ENCODE measurements around the gene CDK5R1.

CDK5R1 gene

GRCh38 chr17:32486701-32487472, at the start of gene CDK5R1:
Gene CDK5R1 (plus strand): TSS chr17:32486993. CDS start chr17:32487621, 628 bp downstream.
- H3K4me3 ChIP-seq (ENCODE audit: low read depth, low read length): no peak within 1 kb of the TSS
- DNase-seq (ENCODE audit: low read depth): peak; percentile 81
- no peak for TF ChIP-seq MYC (IDR thresholded peaks at IDR 0.05; ENCODE audit: low read depth, low read length)
- no peak for TF ChIP-seq MAX (IDR thresholded peaks at IDR 0.05; ENCODE audit: low read depth, low read length)
- TF ChIP-seq CTCF (IDR thresholded peaks at IDR 0.05; ENCODE audit: low read depth, low read length): no peak
- TF ChIP-seq POLR2A (IDR thresholded peaks at IDR 0.05; ENCODE audit: extremely low read depth, insufficient read length): peak; percentile 4

GRCh38 chr17:32440722-32441121, 46.1 kb upstream of the CDK5R1 start:
- no peak for TF ChIP-seq CTCF (IDR thresholded peaks at IDR 0.05; ENCODE audit: low read depth, low read length)
- TF ChIP-seq POLR2A (IDR thresholded peaks at IDR 0.05; ENCODE audit: extremely low read depth, insufficient read length): no peak
- TF ChIP-seq MYC (IDR thresholded peaks at IDR 0.05; ENCODE audit: low read depth, low read length): no peak
- no peak for TF ChIP-seq MAX (IDR thresholded peaks at IDR 0.05; ENCODE audit: low read depth, low read length)
- no peak overlapping the region for H3K4me3 ChIP-seq (ENCODE audit: low read depth, low read length)
- DNase-seq (ENCODE audit: low read depth): no peak

- no peak overlapping the region for H3K4me3 ChIP-seq (ENCODE audit: low read depth, low read length)
- no peak for DNase-seq (ENCODE audit: low read depth)
- no peak for TF ChIP-seq CTCF (IDR thresholded peaks at IDR 0.05; ENCODE audit: low read depth, low read length)
These were observed 44.9 kb upstream of the CDK5R1 start for GRCh38 chr17:32441886-32442285.

- peak overlapping the region; percentile 96 for H3K4me3 ChIP-seq (ENCODE audit: low read depth, low read length)
- TF ChIP-seq POLR2A (IDR thresholded peaks at IDR 0.05; ENCODE audit: extremely low read depth, insufficient read length): no peak
- TF ChIP-seq MYC (IDR thresholded peaks at IDR 0.05; ENCODE audit: low read depth, low read length): no peak
- TF ChIP-seq MAX (IDR thresholded peaks at IDR 0.05; ENCODE audit: low read depth, low read length): no peak
- no peak for DNase-seq (ENCODE audit: low read depth)
These were observed 42.9 kb upstream of the CDK5R1 start for GRCh38 chr17:32443827-32444300.

- peak; percentile 68 for TF ChIP-seq POLR2A (IDR thresholded peaks at IDR 0.05; ENCODE audit: extremely low read depth, insufficient read length)
- TF ChIP-seq MAX (IDR thresholded peaks at IDR 0.05; ENCODE audit: low read depth, low read length): peak; percentile 45; the same call in 1 of the 2 replicates
- peak; percentile 60; the same call in 1 of the 2 replicates for TF ChIP-seq MYC (IDR thresholded peaks at IDR 0.05; ENCODE audit: low read depth, low read length)
- TF ChIP-seq CTCF (IDR thresholded peaks at IDR 0.05; ENCODE audit: low read depth, low read length): peak; percentile 81
- peak; percentile 99 for DNase-seq (ENCODE audit: low read depth)
- H3K4me3 ChIP-seq (ENCODE audit: low read depth, low read length): peak within 1 kb of the TSS; percentile 96
These were observed 42.3 kb upstream of the CDK5R1 start, which contains the start of gene PSMD11 for GRCh38 chr17:32444301-32445073. Gene PSMD11 (plus strand): TSS chr17:32444510. CDS start chr17:32444524, 14 bp downstream.

- TF ChIP-seq CTCF (IDR thresholded peaks at IDR 0.05; ENCODE audit: low read depth, low read length) (no peak), MYC (IDR thresholded peaks at IDR 0.05; ENCODE audit: low read depth, low read length) (no peak), MAX (IDR thresholded peaks at IDR 0.05; ENCODE audit: low read depth, low read length) (no peak), POLR2A (IDR thresholded peaks at IDR 0.05; ENCODE audit: extremely low read depth, insufficient read length) (no peak)
- peak; percentile 58 for DNase-seq (ENCODE audit: low read depth)
- H3K4me3 ChIP-seq (ENCODE audit: low read depth, low read length): peak overlapping the region; percentile 96
These were observed 41.7 kb upstream of the CDK5R1 start for GRCh38 chr17:32445074-32445415.
